Heart left ventricle (tissue), 16 donors: ENCODE results near the gene ANKRD44. TPM values are rescaled to one million over a fixed set of nuclear protein-coding genes. Genes with fewer than 3 reads are reported as not detected.

Source experiments
- ATAC-seq, 4 donors: fragments of 200-7000 bp; cut with Tn5 transposase; one replicate each; pipeline ENCODE4 v1.9.1; 2020 to 2022; ENCODE audit warnings: moderate library complexity in 4 of 4, mild to moderate bottlenecking in 3 of 4, moderate number of reproducible peaks in 1 of 4
- DNase-seq, 5 donors: peaks; one replicate each; pipeline ENCODE4 v3.0.0-alpha.2; 2020
- H3K27ac ChIP-seq, 12 donors: fragments of 200-600 bp; sonication (generic) in 4 of 12; one replicate each; pipeline versions ENCODE4 v1.5.0 to v1.8.0; 2016 to 2022; ENCODE audit warnings: mild to moderate bottlenecking in 2 of 12
- H3K27me3 ChIP-seq, 9 donors: fragments of 200-600 bp; sonication (generic) in 2 of 9; one replicate each; pipeline versions ENCODE4 v1.5.1 to v1.8.0; 2016 to 2022; ENCODE audit warnings: mild to moderate bottlenecking in 3 of 9
- H3K36me3 ChIP-seq, 9 donors: fragments of 200-600 bp; sonication (generic) in 2 of 9; one replicate each; pipeline versions ENCODE4 v1.5.0 to v1.8.0; 2018 to 2022; ENCODE audit warnings: mild to moderate bottlenecking in 2 of 9
- H3K4me1 ChIP-seq, 12 donors: fragments of 200-600 bp; sonication (generic) in 4 of 12; one replicate each; pipeline versions ENCODE4 v1.5.0 to v1.8.0; 2016 to 2022; ENCODE audit warnings: mild to moderate bottlenecking in 3 of 12
- H3K4me3 ChIP-seq, 12 donors: fragments of 200-600 bp; sonication (generic) in 4 of 12; one replicate each; pipeline versions ENCODE4 v1.5.0 to v1.8.0; 2017 to 2022; ENCODE audit warnings: mild to moderate bottlenecking in 9 of 12, moderate library complexity in 4 of 12
- H3K9me3 ChIP-seq, 12 donors: fragments of 200-600 bp; sonication (generic) in 4 of 12; one replicate each; pipeline versions ENCODE4 v1.5.0 to v1.8.0; 2016 to 2022; ENCODE audit warnings: mild to moderate bottlenecking in 1 of 12
- POLR2A ChIP-seq, 2 donors: fragments of 450-650 bp; IDR thresholded peaks; one replicate each; pipeline ENCODE4 v1.6.1; 2017; ENCODE audit warnings: antibody characterized with exemption in 2 of 2, mild to moderate bottlenecking in 2 of 2, moderate library complexity in 2 of 2
- WGBS, 4 donors: extraction: QIAGEN DNeasy Blood & Tissue Kit in 2 of 4; methylation state at CpG; one replicate each; pipeline versions ENCODE4 v1.1.5 to v1.1.7; 2013 to 2018; 5-methylcytosine and 5-hydroxymethylcytosine counted together
- intact Hi-C, 10 donors: fragments of 100-400 bp; cut with DNase I; formaldehyde crosslinking; loops; one replicate each; pipeline versions ENCODE4 v1.11.1 to v1.14.2; 2022
- polyA plus RNA-seq, 2 donors: library from polyadenylated mRNA; stranded (reverse); fragments of 200-250 nt; gene quantifications; one replicate each; pipeline ENCODE4 v1.2.3, GENCODE V29; 2013
- total RNA-seq, 9 donors: library from RNA; depleted of rRNA in 2 of 9; stranded (reverse); fragments of >200 nt in 2 of 9; fragmentation: NEBNext Ultra II Directional in 3 of 9; extraction: Animal tissue kit (Norgen Biotek cat#: 25700) in 3 of 9; gene quantifications; one replicate each; pipeline versions ENCODE4 v1.1.0 to v1.2.4, GENCODE V29; 2016 to 2023
- TF ChIP-seq, protein P1 (sequence below), 12 donors: fragments of 200-600 bp; sonication (generic) in 4 of 12; IDR thresholded peaks; one replicate each; pipeline versions ENCODE4 v1.5.0 to v1.8.0; 2018 to 2022; ENCODE audit warnings: antibody characterized with exemption in 12 of 12, mild to moderate bottlenecking in 5 of 12
- donor health status: ischemic (EF 13 %, LVEDD 7.1; RV severe dilation, severe dysfunction).
- donor health status: healthy with polysubstance abuse.
- donor health status: DM: no; HTN: yes; CAD: no.
- donor health status: DM: no; HTN: no; CAD: no.
- donor health status: ischemic (EF 25% LVEDD 6.9; RV normal size, moderate dysfunction).
- donor health status: ischemic (EF 25% LVEDD 5.7; RV mildly dilated, moderate dysfunction).
- donor health status: healthy.
- donor health status: DM: yes; HTN: yes; CAD: no.
- donor health status: ischemic (EF 35%, LVEDD 5.7; RV mildly dilated, moderate dysfunction).
- donor health status: nonischemic (EF 11% LVEDD 7.7; RV severe dilation, severe dysfunction).
- donor health status: DM: yes; HTN: yes; CAD: no.
- donor health status: PGD.
- donor health status: ischemic (EF 29% LVEDD 5.4; RV normal size, mild dysfunction).
- donor health status: nonischemic (EF 23%, LVEDD 6.1; RV moderate dilation, normal function).

Gene ANKRD44
- total and polyA plus RNA-seq, 11 donors = 2.4 to 30.6 (median 8.4) TPM

DNA sequence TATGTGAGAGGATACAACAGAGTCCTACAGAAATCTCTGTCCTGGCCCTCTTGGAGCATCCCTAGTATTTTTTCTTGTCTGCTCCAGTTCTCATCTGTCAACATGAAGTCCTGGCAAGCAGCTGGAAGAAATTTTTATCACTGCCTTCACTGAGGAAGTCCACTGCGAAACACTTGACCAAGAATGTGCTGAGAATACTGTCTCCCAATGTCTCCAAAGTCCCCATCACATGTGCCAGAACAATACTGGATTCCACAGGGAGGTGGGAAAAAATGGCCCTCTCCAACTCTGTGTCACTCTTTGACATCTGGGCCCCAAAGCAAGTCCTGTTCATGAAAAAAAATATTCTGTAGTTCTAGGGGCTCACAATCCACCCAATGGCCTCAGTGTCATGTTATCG lies 351.3 kb downstream of the ANKRD44 start:
- no peak for ATAC-seq
- H3K4me3 ChIP-seq = no peak overlapping the region
- intact Hi-C loops = no loop called here
- H3K27me3 ChIP-seq = no peaks in the 10 kb centered on the region
- no peaks in the 10 kb centered on the region for H3K36me3 ChIP-seq
- no peak for DNase-seq
- H3K9me3 ChIP-seq = no peaks in the 10 kb centered on the region
- 71 to 86% (median 83%) methylated on average over 2 of the region's 2 CpGs for WGBS, 4 donors
- no peak for TF ChIP-seq POLR2A (IDR thresholded peaks at IDR 0.05)
- TF ChIP-seq, protein P1, sequence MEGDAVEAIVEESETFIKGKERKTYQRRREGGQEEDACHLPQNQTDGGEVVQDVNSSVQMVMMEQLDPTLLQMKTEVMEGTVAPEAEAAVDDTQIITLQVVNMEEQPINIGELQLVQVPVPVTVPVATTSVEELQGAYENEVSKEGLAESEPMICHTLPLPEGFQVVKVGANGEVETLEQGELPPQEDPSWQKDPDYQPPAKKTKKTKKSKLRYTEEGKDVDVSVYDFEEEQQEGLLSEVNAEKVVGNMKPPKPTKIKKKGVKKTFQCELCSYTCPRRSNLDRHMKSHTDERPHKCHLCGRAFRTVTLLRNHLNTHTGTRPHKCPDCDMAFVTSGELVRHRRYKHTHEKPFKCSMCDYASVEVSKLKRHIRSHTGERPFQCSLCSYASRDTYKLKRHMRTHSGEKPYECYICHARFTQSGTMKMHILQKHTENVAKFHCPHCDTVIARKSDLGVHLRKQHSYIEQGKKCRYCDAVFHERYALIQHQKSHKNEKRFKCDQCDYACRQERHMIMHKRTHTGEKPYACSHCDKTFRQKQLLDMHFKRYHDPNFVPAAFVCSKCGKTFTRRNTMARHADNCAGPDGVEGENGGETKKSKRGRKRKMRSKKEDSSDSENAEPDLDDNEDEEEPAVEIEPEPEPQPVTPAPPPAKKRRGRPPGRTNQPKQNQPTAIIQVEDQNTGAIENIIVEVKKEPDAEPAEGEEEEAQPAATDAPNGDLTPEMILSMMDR (IDR thresholded peaks at IDR 0.05) = no peak
- no peaks in the 10 kb centered on the region for H3K4me1 ChIP-seq
- no peak overlapping the region for H3K27ac ChIP-seq

- no peak for ATAC-seq
- TF ChIP-seq, protein P1 (IDR thresholded peaks at IDR 0.05) = no peak
- no peak for TF ChIP-seq POLR2A (IDR thresholded peaks at IDR 0.05)
Measured at GRCh38 chr2:196957881-196958525, 352.6 kb downstream of the ANKRD44 start.

DNA sequence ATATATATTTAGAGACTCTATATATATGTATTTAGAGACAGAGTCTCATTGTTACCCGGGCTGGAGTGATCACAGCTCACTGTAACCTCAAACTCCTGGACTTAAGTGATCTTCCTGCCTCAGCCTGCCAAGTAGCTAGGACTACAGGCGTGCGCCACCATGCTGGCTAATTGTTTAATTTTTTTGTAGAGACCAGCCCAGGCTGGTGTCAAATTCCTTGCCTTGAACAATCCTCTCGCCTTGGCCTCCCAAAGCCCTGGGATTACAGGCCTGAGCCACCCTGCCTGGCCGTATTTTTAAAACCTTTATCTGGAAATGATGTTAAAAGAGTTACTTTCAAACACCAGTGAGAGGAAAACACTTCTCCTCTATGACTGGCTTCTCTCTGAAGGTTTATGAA lies 353.1 kb downstream of the ANKRD44 start:
- no peaks in the 10 kb centered on the region for H3K9me3 ChIP-seq
- no peak overlapping the region for H3K27ac ChIP-seq
- no peaks in the 10 kb centered on the region for H3K27me3 ChIP-seq
- ATAC-seq (no peak), DNase-seq (no peak)
- H3K4me1 ChIP-seq = no peaks in the 10 kb centered on the region
- no peaks in the 10 kb centered on the region for H3K36me3 ChIP-seq
- WGBS, 4 donors = 94 to 97% (median 95%) methylated on average over 5 of the region's 5 CpGs
- TF ChIP-seq POLR2A (IDR thresholded peaks at IDR 0.05) = no peak
- TF ChIP-seq, protein P1 (IDR thresholded peaks at IDR 0.05) = no peak
- intact Hi-C loops = no loop called here
- no peak overlapping the region for H3K4me3 ChIP-seq

More at GRCh38 chr2:196957881-196958525, 352.6 kb downstream of the ANKRD44 start:
- Histone ChIP-seq H3K4me3 (no peak overlapping the region), H3K4me1 (no peaks in the 10 kb centered on the region), H3K27ac (no peak overlapping the region), H3K27me3 (no peaks in the 10 kb centered on the region), H3K36me3 (no peaks in the 10 kb centered on the region), H3K9me3 (no peaks in the 10 kb centered on the region)
- 87 to 93% (median 91%) methylated on average over 1 of the region's 1 CpG for WGBS, 4 donors
- intact Hi-C loops = no loop called here
- no peak for DNase-seq

GRCh38 chr2:196956069-196956468 lies 354.5 kb downstream of the ANKRD44 start:
- H3K4me3 ChIP-seq = no peak overlapping the region
- no peaks in the 10 kb centered on the region for H3K27me3 ChIP-seq
- DNase-seq (no peak), ATAC-seq (no peak)
- TF ChIP-seq POLR2A (IDR thresholded peaks at IDR 0.05) = no peak
- TF ChIP-seq, protein P1 (IDR thresholded peaks at IDR 0.05) = no peak
- no peak overlapping the region for H3K27ac ChIP-seq
- no peaks in the 10 kb centered on the region for H3K4me1 ChIP-seq
- H3K36me3 ChIP-seq = no peaks in the 10 kb centered on the region
- WGBS, 4 donors = 83 to 87% (median 85%) methylated on average over 6 of the region's 6 CpGs
- intact Hi-C loops = no loop called here
- no peaks in the 10 kb centered on the region for H3K9me3 ChIP-seq
